HepG2 (cell line): ENCODE data around the gene FGD6.

Source experiments
- CAMTA2 ChIP-seq: sonication (generic); formaldehyde crosslinking; IDR thresholded peaks from 2 replicates; pipeline ENCODE4 v1.4.0; 2020; ENCODE audit warnings: mild to moderate bottlenecking, missing genetic modification reagents, borderline replicate concordance
- EP300 ChIP-seq, 3 experiments: sonication (generic) in 1 of 3; formaldehyde crosslinking in 1 of 3; IDR thresholded peaks; 2 replicates each; pipeline versions ENCODE4 v1.5.1 to v1.6.1; 2011 to 2020; ENCODE audit warnings: low read depth in 2 of 3, low read length in 2 of 3, borderline replicate concordance in 1 of 3, improper control_type of control experiment in 1 of 3, mild to moderate bottlenecking in 1 of 3, missing genetic modification reagents in 1 of 3, moderate library complexity in 1 of 3
- HDAC2 ChIP-seq: sonication (generic); formaldehyde crosslinking; IDR thresholded peaks from 2 replicates; pipeline ENCODE4 v1.4.0; 2020; ENCODE audit warnings: missing genetic modification reagents
- KLF9 ChIP-seq: IDR thresholded peaks from 2 replicates; pipeline ENCODE4 v1.6.1; 2016; ENCODE audit warnings: low read depth
- MAZ ChIP-seq, 2 experiments: sonication (generic) in 1 of 2; formaldehyde crosslinking in 1 of 2; IDR thresholded peaks; 2 replicates each; pipeline versions ENCODE4 v1.5.0 to v1.6.1; 2012 to 2020; ENCODE audit warnings: low read depth in 2 of 2, mild to moderate bottlenecking in 2 of 2, borderline replicate concordance in 1 of 2, improper control_type of control experiment in 1 of 2, low read length in 1 of 2, missing genetic modification reagents in 1 of 2, moderate library complexity in 1 of 2
- MTF2 ChIP-seq: sonication (generic); formaldehyde crosslinking; IDR thresholded peaks from 2 replicates; pipeline ENCODE4 v1.5.0; 2020; ENCODE audit warnings: missing genetic modification reagents, borderline replicate concordance
- MYC ChIP-seq: sonication (generic); formaldehyde crosslinking; IDR thresholded peaks from 2 replicates; pipeline ENCODE4 v1.9.0; 2021; ENCODE audit warnings: missing genetic modification reagents, borderline replicate concordance
- NCOA2 ChIP-seq: sonication (generic); formaldehyde crosslinking; IDR thresholded peaks from 2 replicates; pipeline ENCODE4 v1.8.0; 2022; ENCODE audit warnings: inconsistent platforms
- POLR2A ChIP-seq, 2 experiments: IDR thresholded peaks; 2 replicates each; pipeline ENCODE4 v1.6.1; 2011; ENCODE audit warnings: low read depth in 2 of 2, low read length in 2 of 2, mild to moderate bottlenecking in 1 of 2, moderate library complexity in 1 of 2; ENCODE audit not compliant: insufficient read depth in 1 of 2
- SP2 ChIP-seq: sonication (generic); formaldehyde crosslinking; IDR thresholded peaks from 2 replicates; pipeline ENCODE4 v1.5.1; 2020; ENCODE audit warnings: mild to moderate bottlenecking, missing genetic modification reagents
- ZNF274 ChIP-seq: sonication (generic); formaldehyde crosslinking; IDR thresholded peaks from 2 replicates; pipeline ENCODE4 v1.5.1; 2020; ENCODE audit warnings: mild to moderate bottlenecking, missing genetic modification reagents
- ZNF557 ChIP-seq: sonication (generic); formaldehyde crosslinking; IDR thresholded peaks from 2 replicates; pipeline ENCODE4 v1.4.0; 2020; ENCODE audit warnings: missing genetic modification reagents
- ZNF761 ChIP-seq: sonication (generic); formaldehyde crosslinking; conservative IDR thresholded peaks from 2 replicates; pipeline ENCODE4 v1.4.0; 2020; ENCODE audit warnings: mild to moderate bottlenecking, missing genetic modification reagents
- TF ChIP-seq, protein P1 (sequence below): sonication (generic); formaldehyde crosslinking; IDR thresholded peaks from 2 replicates; pipeline ENCODE4 v1.5.0; 2020; ENCODE audit warnings: mild to moderate bottlenecking, missing genetic modification reagents, moderate library complexity

GRCh38 chr12:95089462-95089861 lies 127.8 kb downstream of the FGD6 start:
- TF ChIP-seq MTF2: no peak
- no peak for TF ChIP-seq KLF9 (CRISPR knock-in tag)
- TF ChIP-seq ZNF761 (CRISPR knock-in tag): no peak
- TF ChIP-seq MAZ (IDR thresholded peaks at IDR 0.05; ENCODE audit: borderline replicate concordance, low read depth, low read length): no peak
- no peak for TF ChIP-seq MAZ (CRISPR knock-in tag; IDR thresholded peaks at IDR 0.05; ENCODE audit: low read depth)
- TF ChIP-seq CAMTA2 (CRISPR knock-in tag): no peak
- TF ChIP-seq EP300 (IDR thresholded peaks at IDR 0.05; ENCODE audit: low read depth in 2 of 2, low read length in 2 of 2): no peak
- TF ChIP-seq EP300 (CRISPR knock-in tag; IDR thresholded peaks at IDR 0.05; ENCODE audit: borderline replicate concordance): no peak
- TF ChIP-seq NCOA2 (CRISPR knock-in tag): no peak
- TF ChIP-seq, protein P1, sequence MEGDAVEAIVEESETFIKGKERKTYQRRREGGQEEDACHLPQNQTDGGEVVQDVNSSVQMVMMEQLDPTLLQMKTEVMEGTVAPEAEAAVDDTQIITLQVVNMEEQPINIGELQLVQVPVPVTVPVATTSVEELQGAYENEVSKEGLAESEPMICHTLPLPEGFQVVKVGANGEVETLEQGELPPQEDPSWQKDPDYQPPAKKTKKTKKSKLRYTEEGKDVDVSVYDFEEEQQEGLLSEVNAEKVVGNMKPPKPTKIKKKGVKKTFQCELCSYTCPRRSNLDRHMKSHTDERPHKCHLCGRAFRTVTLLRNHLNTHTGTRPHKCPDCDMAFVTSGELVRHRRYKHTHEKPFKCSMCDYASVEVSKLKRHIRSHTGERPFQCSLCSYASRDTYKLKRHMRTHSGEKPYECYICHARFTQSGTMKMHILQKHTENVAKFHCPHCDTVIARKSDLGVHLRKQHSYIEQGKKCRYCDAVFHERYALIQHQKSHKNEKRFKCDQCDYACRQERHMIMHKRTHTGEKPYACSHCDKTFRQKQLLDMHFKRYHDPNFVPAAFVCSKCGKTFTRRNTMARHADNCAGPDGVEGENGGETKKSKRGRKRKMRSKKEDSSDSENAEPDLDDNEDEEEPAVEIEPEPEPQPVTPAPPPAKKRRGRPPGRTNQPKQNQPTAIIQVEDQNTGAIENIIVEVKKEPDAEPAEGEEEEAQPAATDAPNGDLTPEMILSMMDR (CRISPR knock-in tag): no peak
- TF ChIP-seq ZNF274 (CRISPR knock-in tag): no peak
- no peak for TF ChIP-seq POLR2A (IDR thresholded peaks at IDR 0.05; ENCODE audit: insufficient read depth in 1 of 2, low read depth in 2 of 2, low read length in 2 of 2)
- no peak for TF ChIP-seq ZNF557
- no peak for TF ChIP-seq MYC
- no peak for TF ChIP-seq HDAC2 (CRISPR knock-in tag)
- TF ChIP-seq SP2 (CRISPR knock-in tag): no peak
